Activated T-helper 1 cell treated with anti-CD3 and anti-CD28 coated beads, Interleukin-12 subunit alpha, Interleukin-12 subunit beta, Interleukin-2, Interleukin-4 antibody, amounts not matched to agents 30 ng/mL and 10 ng/mL and 1 ng/mL, durations not matched to agents 14 hours and 24 hours and 36 hours (primary cell): ENCODE results near the gene LINC01488. TPM values are rescaled to one million over a fixed set of nuclear protein-coding genes. Genes with fewer than 3 reads are reported as not detected.

Source experiments
- DNase-seq: peaks from one replicate; pipeline ENCODE4 v3.0.0; 2021; ENCODE audit warnings: low spot score
- H3K27ac Mint-ChIP-seq: one replicate; pipeline ENCODE4 v1.8.0; 2021; ENCODE audit warnings: mild to moderate bottlenecking, mixed read lengths
- H3K27me3 Mint-ChIP-seq: one replicate; pipeline ENCODE4 v1.8.0; 2022; ENCODE audit warnings: mild to moderate bottlenecking, moderate library complexity, mixed read lengths; ENCODE audit not compliant: insufficient read depth
- H3K36me3 Mint-ChIP-seq: one replicate; pipeline ENCODE4 v1.8.0; 2021; ENCODE audit warnings: low read depth, mixed read lengths
- H3K4me1 Mint-ChIP-seq: one replicate; pipeline ENCODE4 v1.8.0; 2021; ENCODE audit warnings: low read depth, mixed read lengths
- H3K4me3 Mint-ChIP-seq: one replicate; pipeline ENCODE4 v1.8.0; 2021; ENCODE audit warnings: mild to moderate bottlenecking, moderate library complexity, mixed read lengths
- H3K9me3 Mint-ChIP-seq: one replicate; pipeline ENCODE4 v1.8.0; 2021; ENCODE audit warnings: mixed read lengths
- intact Hi-C: fragments of 100-400 bp; cut with micrococcal nuclease; formaldehyde crosslinking; loops from one replicate; pipeline ENCODE4 v1.15.1; 2024
- total RNA-seq: library from RNA; stranded (reverse); gene quantifications from 2 replicates; pipeline ENCODE4 v1.2.3, GENCODE V29; 2022

LINC01488 gene
- total RNA-seq, 1 donor from 2014 or later = not detected

- DNase-seq = no peak
- no peak overlapping the region for H3K27ac Mint-ChIP-seq
- no peaks in the 10 kb centered on the region for H3K36me3 Mint-ChIP-seq
- H3K27me3 Mint-ChIP-seq = peaks cover 5% of the 10 kb centered on the region
- peaks cover 18% of the 10 kb centered on the region for H3K9me3 Mint-ChIP-seq
- H3K4me3 Mint-ChIP-seq = no peak overlapping the region
- intact Hi-C loops = no loop called here
- H3K4me1 Mint-ChIP-seq = no peaks in the 10 kb centered on the region
Measured at GRCh38 chr11:69462106-69462951, 19.1 kb upstream of the LINC01488 start.

- peaks cover 5% of the 10 kb centered on the region for H3K27me3 Mint-ChIP-seq
- H3K4me1 Mint-ChIP-seq = no peaks in the 10 kb centered on the region
- H3K9me3 Mint-ChIP-seq = peaks cover 11% of the 10 kb centered on the region
- H3K36me3 Mint-ChIP-seq = no peaks in the 10 kb centered on the region
- DNase-seq = no peak
- no peak overlapping the region for H3K27ac Mint-ChIP-seq
- H3K4me3 Mint-ChIP-seq = no peak overlapping the region
- intact Hi-C loops = no loop called here
Measured at GRCh38 chr11:69463181-69463994, 18.1 kb upstream of the LINC01488 start.

- H3K9me3 Mint-ChIP-seq = peaks cover 11% of the 10 kb centered on the region
- no peak overlapping the region for H3K27ac Mint-ChIP-seq
- no peak for DNase-seq
- H3K36me3 Mint-ChIP-seq = no peaks in the 10 kb centered on the region
- H3K4me3 Mint-ChIP-seq = no peak overlapping the region
- H3K4me1 Mint-ChIP-seq = no peaks in the 10 kb centered on the region
- intact Hi-C loops = no loop called here
- H3K27me3 Mint-ChIP-seq = peaks cover 5% of the 10 kb centered on the region
Measured at GRCh38 chr11:69463995-69464960, 17.2 kb upstream of the LINC01488 start.

GRCh38 chr11:69465236-69466000 is 16.0 kb upstream of the LINC01488 start:
- peaks cover 4% of the 10 kb centered on the region for H3K27me3 Mint-ChIP-seq

GRCh38 chr11:69466039-69466438 is 15.4 kb upstream of the LINC01488 start:
- intact Hi-C loops = no loop called here
- no peak for DNase-seq
- Mint-ChIP-seq H3K4me3 (no peak overlapping the region), H3K9me3 (peaks cover 4% of the 10 kb centered on the region), H3K27me3 (peaks cover 4% of the 10 kb centered on the region), H3K36me3 (no peaks in the 10 kb centered on the region), H3K4me1 (no peaks in the 10 kb centered on the region), H3K27ac (no peak overlapping the region)

More at GRCh38 chr11:69465236-69466000, 16.0 kb upstream of the LINC01488 start:
- Mint-ChIP-seq H3K9me3 (peaks cover 9% of the 10 kb centered on the region), H3K4me3 (no peak overlapping the region), H3K27ac (no peak overlapping the region), H3K36me3 (no peaks in the 10 kb centered on the region), H3K4me1 (no peaks in the 10 kb centered on the region)
- DNase-seq = no peak
- intact Hi-C loops = no loop called here

- no peak overlapping the region for H3K27ac Mint-ChIP-seq
- H3K36me3 Mint-ChIP-seq = no peaks in the 10 kb centered on the region
- no peaks in the 10 kb centered on the region for H3K9me3 Mint-ChIP-seq
- no peaks in the 10 kb centered on the region for H3K4me1 Mint-ChIP-seq
- DNase-seq = no peak
- H3K4me3 Mint-ChIP-seq = no peak overlapping the region
- peaks cover 3% of the 10 kb centered on the region for H3K27me3 Mint-ChIP-seq
- intact Hi-C loops = no loop called here
Measured at GRCh38 chr11:69467196-69467595, 14.3 kb upstream of the LINC01488 start.

GRCh38 chr11:69467646-69468045 is 13.8 kb upstream of the LINC01488 start:
- no peaks in the 10 kb centered on the region for H3K4me1 Mint-ChIP-seq
- intact Hi-C loops = no loop called here
- no peak overlapping the region for H3K27ac Mint-ChIP-seq
- no peaks in the 10 kb centered on the region for H3K9me3 Mint-ChIP-seq
- H3K36me3 Mint-ChIP-seq = no peaks in the 10 kb centered on the region
- no peak for DNase-seq
- peaks cover 2% of the 10 kb centered on the region for H3K27me3 Mint-ChIP-seq
- no peak overlapping the region for H3K4me3 Mint-ChIP-seq

- peaks cover under 1% of the 10 kb centered on the region for H3K9me3 Mint-ChIP-seq
- no peak overlapping the region for H3K4me3 Mint-ChIP-seq
- H3K27me3 Mint-ChIP-seq = peaks cover 2% of the 10 kb centered on the region
- intact Hi-C loops = no loop called here
- no peak for DNase-seq
- no peak overlapping the region for H3K27ac Mint-ChIP-seq
- no peaks in the 10 kb centered on the region for H3K4me1 Mint-ChIP-seq
- no peaks in the 10 kb centered on the region for H3K36me3 Mint-ChIP-seq
Measured at GRCh38 chr11:69468221-69468620, 13.2 kb upstream of the LINC01488 start.

GRCh38 chr11:69468911-69469885 is 12.3 kb upstream of the LINC01488 start:
- Mint-ChIP-seq H3K4me1 (no peaks in the 10 kb centered on the region), H3K9me3 (peaks cover 8% of the 10 kb centered on the region), H3K36me3 (no peaks in the 10 kb centered on the region), H3K4me3 (no peak overlapping the region), H3K27me3 (peaks cover 2% of the 10 kb centered on the region), H3K27ac (no peak overlapping the region)
- no peak for DNase-seq
- intact Hi-C loops = no loop called here

- Mint-ChIP-seq H3K36me3 (no peaks in the 10 kb centered on the region), H3K27ac (no peak overlapping the region), H3K4me1 (no peaks in the 10 kb centered on the region), H3K27me3 (peaks cover 2% of the 10 kb centered on the region), H3K4me3 (no peak overlapping the region), H3K9me3 (peaks cover 8% of the 10 kb centered on the region)
- intact Hi-C loops = no loop called here
- DNase-seq = no peak
Measured at GRCh38 chr11:69470301-69470700, 11.2 kb upstream of the LINC01488 start.
